Epithelial cell of esophagus (primary cell): ENCODE data around the gene MAP2.
"Not testable (repeated sequence)": the region's sequence is repeated elsewhere in the genome, so short reads cannot be mapped to it uniquely, and the experiment has no call there.

Experiments
- DNase-seq: peaks from one replicate; pipeline ENCODE4 v3.0.0; 2010; ENCODE audit warnings: low read depth
- H3K4me3 ChIP-seq: 2 replicates; pipeline ENCODE4 v1.5.1; 2011; ENCODE audit warnings: mild to moderate bottlenecking, low read length, control low read depth
- CTCF ChIP-seq: IDR thresholded peaks from 2 replicates; pipeline ENCODE4 v1.5.1; 2011; ENCODE audit warnings: low read depth, mild to moderate bottlenecking, low read length, control low read depth, inconsistent platforms; ENCODE audit not compliant: insufficient read depth; ENCODE audit errors: missing control alignments

MAP2 gene

DNA sequence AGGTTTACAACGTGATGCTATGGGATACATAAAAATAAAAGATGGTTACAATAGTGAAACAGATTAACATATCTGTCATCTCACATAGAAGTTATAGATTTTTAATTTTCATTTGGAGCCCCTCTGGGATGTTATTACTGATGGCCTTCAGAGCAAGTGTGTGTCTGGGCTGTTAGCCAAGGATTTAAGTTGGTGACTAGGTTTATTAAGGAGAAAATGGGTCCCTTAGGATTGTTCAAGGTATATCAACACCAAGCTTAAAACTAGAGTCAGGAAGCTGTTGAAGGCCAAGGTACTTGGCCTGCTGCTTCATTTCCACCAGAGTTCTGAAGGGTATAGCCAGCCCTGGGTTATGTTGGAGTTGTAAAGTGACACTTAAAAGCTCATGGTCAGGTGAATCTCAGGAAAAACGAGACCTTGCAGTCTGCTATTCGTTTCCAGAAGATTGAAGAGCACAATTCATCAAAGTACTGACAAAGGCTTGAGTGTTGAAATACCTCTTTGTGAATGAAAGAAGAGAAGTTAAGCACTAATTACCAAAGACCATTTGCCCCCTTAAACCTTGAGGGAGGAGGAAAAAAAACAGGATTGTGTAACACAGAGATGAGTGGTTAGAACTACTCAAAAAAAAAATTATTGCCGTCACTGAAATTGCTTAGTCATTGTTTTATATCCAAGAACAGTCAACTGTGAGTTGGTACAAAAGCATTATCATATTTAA, 48.4 kb downstream of the MAP2 start:
- peak; percentile 82 for DNase-seq
- TF ChIP-seq CTCF = no peak
- no peak overlapping the region for H3K4me3 ChIP-seq

- no peak for TF ChIP-seq CTCF
- DNase-seq = no peak
- no peak overlapping the region for H3K4me3 ChIP-seq
Measured at GRCh38 chr2:209472871-209473270, 49.0 kb downstream of the MAP2 start.

- H3K4me3 ChIP-seq = no peak overlapping the region
- no peak for TF ChIP-seq CTCF
Measured at GRCh38 chr2:209473930-209474419, 50.1 kb downstream of the MAP2 start.

DNA sequence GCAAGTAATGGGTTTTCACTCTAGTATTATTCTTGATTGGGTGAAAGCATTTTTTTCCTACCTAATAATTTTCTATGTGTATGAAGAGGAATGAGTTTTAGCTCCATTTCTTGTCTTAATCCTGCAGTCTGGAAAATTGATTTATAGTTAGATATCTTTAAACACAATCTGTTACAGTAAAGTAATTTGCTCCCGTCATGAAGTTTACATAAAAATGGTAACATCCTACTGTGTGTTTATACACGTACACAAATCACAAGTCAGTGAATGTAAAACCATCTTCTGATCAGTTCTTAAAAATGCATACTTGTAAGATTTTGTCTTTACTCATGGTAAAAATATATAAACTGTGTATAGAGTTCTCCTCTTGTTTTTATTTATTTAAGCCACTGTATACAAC, 51.1 kb downstream of the MAP2 start:
- no peak for DNase-seq
- TF ChIP-seq CTCF = no peak

More at GRCh38 chr2:209473930-209474419, 50.1 kb downstream of the MAP2 start:
- peak; percentile 89 for DNase-seq

DNA sequence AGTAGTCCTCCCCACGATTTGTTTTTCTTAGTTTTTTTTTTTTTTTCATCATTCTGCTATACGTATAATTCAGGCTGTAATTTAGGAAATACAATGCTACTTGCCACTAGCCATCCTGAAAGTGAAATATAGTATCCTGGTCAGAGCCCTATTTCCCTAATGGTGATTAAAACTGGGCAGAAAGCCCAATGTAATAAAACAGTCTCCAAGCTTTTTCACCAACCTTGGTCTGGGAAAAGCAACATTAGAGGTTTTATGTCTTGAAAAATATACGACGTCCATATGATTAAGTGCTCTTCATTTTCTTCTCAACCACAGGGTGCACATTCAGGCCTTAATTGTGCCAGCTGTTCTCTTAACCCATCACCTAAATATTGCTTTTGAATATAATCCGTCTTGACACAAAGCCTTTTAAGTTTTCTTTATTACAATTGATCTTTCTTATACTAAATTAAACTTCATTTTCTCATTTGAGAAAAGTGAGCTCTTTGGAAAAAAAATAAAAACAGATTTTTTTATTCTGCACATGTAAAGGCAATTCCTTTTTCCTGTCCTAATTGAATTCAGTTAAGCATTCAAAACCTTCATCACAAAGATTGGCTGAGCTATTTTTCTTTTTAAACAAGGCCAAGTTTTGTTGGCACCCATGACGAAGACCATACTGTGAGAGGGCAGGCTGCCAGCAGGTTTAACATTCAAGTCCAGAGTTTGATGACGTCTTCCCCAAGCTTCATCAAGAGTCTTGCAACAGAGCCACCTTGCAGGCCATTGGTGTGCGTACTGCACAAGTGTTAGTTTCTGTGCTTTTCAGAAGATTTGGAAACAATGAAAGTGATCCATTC, 52.7 kb downstream of the MAP2 start:
- TF ChIP-seq CTCF = no peak
- DNase-seq = peak; percentile 51
- H3K4me3 ChIP-seq = no peak overlapping the region

More for the DNA sequence above, 51.1 kb downstream of the MAP2 start:
- H3K4me3 ChIP-seq = no peak overlapping the region

DNA sequence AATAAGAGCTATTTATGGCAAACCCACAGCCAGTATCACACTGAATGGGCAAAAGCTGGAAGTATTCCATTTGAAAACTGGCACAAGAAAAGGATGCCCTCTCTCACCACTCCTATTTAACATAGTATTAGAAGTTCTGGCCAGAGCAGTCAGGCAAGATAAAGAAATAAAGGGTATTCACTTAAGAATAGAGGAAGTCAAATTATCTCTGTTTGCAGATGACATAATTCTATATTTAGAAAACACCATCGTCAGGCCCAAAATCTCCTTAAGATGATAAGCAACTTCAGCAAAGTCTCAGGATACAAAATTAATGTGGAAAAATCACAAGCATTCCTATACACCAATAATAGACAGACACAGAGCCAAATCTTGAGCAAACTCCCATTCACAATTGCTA, 68.4 kb downstream of the MAP2 start:
- not testable (repeated sequence) for DNase-seq, H3K4me3 ChIP-seq

GRCh38 chr2:209495068-209495620, 71.3 kb downstream of the MAP2 start:
- DNase-seq, H3K4me3 ChIP-seq: not testable (repeated sequence)
